SH-SY5Y (cell line): ENCODE results near the gene AS3MT.

Experiments used
- GATA2 ChIP-seq: IDR thresholded peaks from 2 replicates; pipeline ENCODE4 v1.6.1; 2011; ENCODE audit warnings: mild to moderate bottlenecking, low read depth, low read length
- GATA3 ChIP-seq: IDR thresholded peaks from 2 replicates; pipeline ENCODE4 v1.6.1; 2011; ENCODE audit warnings: low read depth, mild to moderate bottlenecking, low read length, moderate library complexity

GRCh38 chr10:102859911-102860310, 9.4 kb upstream of the AS3MT start:
- TF ChIP-seq GATA3, result no peak
- no peak for TF ChIP-seq GATA2
